Panc1 (cell line): Measurements from ENCODE around the gene CD8B. TPM values are rescaled to one million over a fixed set of nuclear protein-coding genes. Genes with fewer than 3 reads are reported as not detected.

Experiments
- ATAC-seq: fragments of 200-7000 bp; cut with Tn5 transposase; 2 replicates; pipeline ENCODE4 v1.9.1; 2020; ENCODE audit warnings: mild to moderate bottlenecking, moderate library complexity
- BruUV-seq: library from RNA; stranded (reverse); fragments of 400-500 nt; replicated peaks from 2 replicates; lab custom pipeline; 2021; lab: Mats Ljungman, UMichigan
- CTCF ChIA-PET: fragments of 300-600 bp; sonication (Branson Sonifier 250); formaldehyde crosslinking; loops from one replicate; lab custom pipeline; 2022; ENCODE audit warnings: antibody characterized with exemption; lab: Charles Lee
- POLR2A ChIA-PET: fragments of 300-600 bp; sonication (Branson Sonifier 250); formaldehyde crosslinking; loops from one replicate; lab custom pipeline; 2022; ENCODE audit warnings: antibody characterized with exemption; lab: Charles Lee
- DNase-seq: peaks from one replicate; pipeline ENCODE4 v3.0.0-alpha.2; 2010; ENCODE audit warnings: low read depth, low spot score
- H3K27ac ChIP-seq: 2 replicates; pipeline ENCODE4 v1.5.1; 2011; ENCODE audit warnings: mild to moderate bottlenecking, low read length, inconsistent platforms
- H3K27me3 ChIP-seq: fragments of 200-500 bp; sonication (Bioruptor generic); 2 replicates; pipeline ENCODE4 v1.6.0; 2014; ENCODE audit warnings: low read length, inconsistent platforms; ENCODE audit not compliant: control insufficient read depth, insufficient read depth
- H3K36me3 ChIP-seq: fragments of 200-500 bp; sonication (Bioruptor generic); 2 replicates; pipeline ENCODE4 v1.5.1; 2014; ENCODE audit warnings: inconsistent platforms, mild to moderate bottlenecking, low read length, moderate library complexity; ENCODE audit not compliant: control insufficient read depth, insufficient read depth
- H3K4me1 ChIP-seq: 2 replicates; pipeline ENCODE4 v1.5.1; 2011; ENCODE audit warnings: inconsistent platforms, mild to moderate bottlenecking, low read length, moderate library complexity; ENCODE audit not compliant: control insufficient read depth, insufficient read depth
- H3K4me3 ChIP-seq, 2 experiments: 2 replicates each; pipeline ENCODE4 v1.5.1; 2011 to 2012; ENCODE audit warnings: low read depth in 2 of 2, low read length in 2 of 2, mild to moderate bottlenecking in 2 of 2, inconsistent platforms in 1 of 2, moderate library complexity in 1 of 2
- H3K9me3 ChIP-seq: fragments of 200-500 bp; sonication (Bioruptor generic); 2 replicates; pipeline ENCODE4 v1.5.1; 2014; ENCODE audit warnings: low read depth, mild to moderate bottlenecking, inconsistent platforms, low read length, moderate library complexity; ENCODE audit not compliant: control insufficient read depth, insufficient read depth
- CTCF ChIP-seq: fragments of 450-650 bp; IDR thresholded peaks from 2 replicates; pipeline ENCODE4 v1.5.1; 2017; ENCODE audit warnings: mild to moderate bottlenecking
- POLR2AphosphoS5 ChIP-seq: IDR thresholded peaks from 2 replicates; pipeline ENCODE4 v1.6.1; 2012; ENCODE audit warnings: mild to moderate bottlenecking, low read depth, low read length, moderate library complexity
- REST ChIP-seq, 2 experiments: IDR thresholded peaks; 2 replicates each; pipeline ENCODE4 v1.6.1; 2011 to 2012; ENCODE audit warnings: low read depth in 2 of 2, control low read depth in 1 of 2, low read length in 1 of 2, mild to moderate bottlenecking in 1 of 2, moderate library complexity in 1 of 2; ENCODE audit not compliant: insufficient read depth in 1 of 2
- SIN3A ChIP-seq: IDR thresholded peaks from 2 replicates; pipeline ENCODE4 v1.6.1; 2012; ENCODE audit warnings: low read depth, mild to moderate bottlenecking, low read length, moderate library complexity, borderline replicate concordance; ENCODE audit not compliant: insufficient read depth
- TCF7L2 ChIP-seq: IDR thresholded peaks from 2 replicates; pipeline ENCODE4 v1.6.1; 2011; ENCODE audit warnings: mild to moderate bottlenecking, low read depth, low read length, inconsistent platforms
- in situ Hi-C: cut with HindIII; loops from 2 replicates; pipeline ENCODE4 v1.10.0; 2016; ENCODE audit warnings: low sequenced_read_pairs, low pct_unique_long_range_greater_than_20kb
- intact Hi-C: fragments of 100-400 bp; cut with micrococcal nuclease; formaldehyde crosslinking; loops from one replicate; pipeline ENCODE4 v1.10.0; 2022; ENCODE audit not compliant: unreplicated experiment
- total RNA-seq: library from RNA; stranded (reverse); gene quantifications from one replicate; pipeline ENCODE4 v1.2.1, GENCODE V29; 2021; ENCODE audit not compliant: unreplicated experiment

Gene CD8B
- total RNA-seq, 1 experiment from 2014 or later = not detected

GRCh38 chr2:86800856-86801567 lies 60.7 kb downstream of the CD8B start:
- no peak for DNase-seq
- Histone ChIP-seq H3K27ac (no peak overlapping the region), H3K36me3 (no peaks in the 10 kb centered on the region), H3K4me3 (no peak overlapping the region), H3K9me3 (peaks cover 13% of the 10 kb centered on the region; the same call in 1 of the 2 replicates), H3K27me3 (no peaks in the 10 kb centered on the region), H3K4me1 (no peaks in the 10 kb centered on the region)
- no TSS peak for BruUV-seq
- intact Hi-C loops = no loop called here
- no peak for ATAC-seq
- ChIA-PET CTCF (interaction anchor here (0.7 kb wide), 1 partner anchor 372 kb away, joined by 3 read pairs; no protein-coding TSS in a partner anchor), POLR2A (no interaction called here)
- in situ Hi-C loops = no loop called here
- TF ChIP-seq SIN3A = no peak
- no peak for TF ChIP-seq TCF7L2
- no peak for TF ChIP-seq CTCF
- TF ChIP-seq POLR2AphosphoS5 = no peak
- no peak for TF ChIP-seq REST (IDR thresholded peaks at IDR 0.05; ENCODE audit: insufficient read depth in 1 of 2, low read depth in 2 of 2, low read length in 1 of 2)

GRCh38 chr2:86794861-86795260 lies 66.8 kb downstream of the CD8B start:
- H3K36me3 ChIP-seq = no peaks in the 10 kb centered on the region
- no peak for TF ChIP-seq SIN3A
- no peak for DNase-seq
- H3K4me3 ChIP-seq = no peak overlapping the region
- ChIA-PET CTCF (no interaction called here), POLR2A (no interaction called here)
- H3K27me3 ChIP-seq = peaks cover 3% of the 10 kb centered on the region; the same call in 1 of the 2 replicates
- H3K27ac ChIP-seq = no peak overlapping the region
- peaks cover 18% of the 10 kb centered on the region; the same call in 1 of the 2 replicates for H3K9me3 ChIP-seq
- BruUV-seq = no TSS peak
- ATAC-seq = no peak
- intact Hi-C loops (no loop called here), in situ Hi-C loops (no loop called here)
- no peaks in the 10 kb centered on the region for H3K4me1 ChIP-seq

- CTCF ChIA-PET = no interaction called here
- peaks cover 4% of the 10 kb centered on the region; the same call in 1 of the 2 replicates for H3K27me3 ChIP-seq
- no TSS peak for BruUV-seq
- POLR2A ChIA-PET = no interaction called here
- H3K36me3 ChIP-seq = no peaks in the 10 kb centered on the region
- peaks cover 18% of the 10 kb centered on the region; the same call in 1 of the 2 replicates for H3K9me3 ChIP-seq
- H3K4me1 ChIP-seq = no peaks in the 10 kb centered on the region
- no peak overlapping the region for H3K4me3 ChIP-seq
- TF ChIP-seq POLR2AphosphoS5 = no peak
- no peak for TF ChIP-seq SIN3A
- TF ChIP-seq TCF7L2 = no peak
- no peak for TF ChIP-seq REST (IDR thresholded peaks at IDR 0.05; ENCODE audit: insufficient read depth in 1 of 2, low read depth in 2 of 2, low read length in 1 of 2)
- TF ChIP-seq CTCF = no peak
- intact Hi-C loops (no loop called here), in situ Hi-C loops (no loop called here)
- DNase-seq = no peak
- ATAC-seq = no peak
- H3K27ac ChIP-seq = no peak overlapping the region
Observed at GRCh38 chr2:86793752-86794151, 67.9 kb downstream of the CD8B start.
